HG03139 (cell line): ENCODE results near the gene EGFLAM.

Source experiments
- ATAC-seq: cut with Tn5 transposase; IDR thresholded peaks from one replicate; pipeline ENCODE4 v1.9.1; 2021; ENCODE audit not compliant: unreplicated experiment

Gene EGFLAM

GRCh38 chr5:38467353-38468040 lies 209.1 kb downstream of the EGFLAM start:
- no peak for ATAC-seq

GRCh38 chr5:38468202-38468673 lies 209.9 kb downstream of the EGFLAM start:
- no peak for ATAC-seq

GRCh38 chr5:38468978-38469706 lies 210.8 kb downstream of the EGFLAM start:
- ATAC-seq, result no peak

- no peak for ATAC-seq
These were observed 211.4 kb downstream of the EGFLAM start for GRCh38 chr5:38469707-38470267.

GRCh38 chr5:38471709-38472108 lies 213.3 kb downstream of the EGFLAM start:
- ATAC-seq, result no peak

DNA sequence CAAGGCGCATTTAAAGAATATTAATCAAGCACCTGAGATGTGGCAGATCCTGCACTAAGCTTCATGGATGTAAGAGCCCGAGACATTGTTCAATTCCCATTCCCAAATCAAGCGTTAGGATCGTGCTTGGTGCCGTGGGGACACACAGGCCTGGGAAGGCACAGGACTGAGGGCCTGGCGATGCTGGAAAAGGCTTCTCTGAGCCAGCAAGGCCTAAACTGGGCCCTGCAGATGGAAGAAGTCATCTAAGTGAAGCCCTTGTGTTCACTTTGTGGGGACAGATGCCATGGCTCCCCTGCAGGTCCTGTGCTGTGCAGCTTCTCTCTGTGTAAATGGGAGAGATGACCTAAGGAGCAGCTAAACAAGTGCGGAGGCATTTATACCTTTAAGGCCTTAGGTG lies 214.2 kb downstream of the EGFLAM start:
- ATAC-seq, result no peak

- no peak for ATAC-seq
These were observed 214.6 kb downstream of the EGFLAM start for GRCh38 chr5:38473008-38473407.

DNA sequence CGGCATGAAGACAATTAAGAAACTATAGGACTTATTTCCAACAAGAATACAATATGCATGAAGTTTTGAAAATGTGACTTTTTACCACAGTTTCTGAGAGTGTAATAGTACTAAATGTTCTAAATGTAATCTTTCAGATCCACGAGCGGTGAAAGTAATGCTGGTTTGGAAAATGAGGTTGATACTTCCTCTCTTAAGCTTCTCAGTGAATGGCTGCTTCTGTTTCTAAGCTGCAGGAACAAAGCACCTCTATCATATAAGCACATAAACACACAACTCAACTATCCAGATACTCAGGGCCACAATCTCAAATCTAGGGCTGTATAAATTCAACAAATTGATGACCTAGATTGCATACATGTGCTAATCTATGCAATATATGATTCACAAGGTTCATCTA lies 219.8 kb downstream of the EGFLAM start:
- ATAC-seq, result no peak

DNA sequence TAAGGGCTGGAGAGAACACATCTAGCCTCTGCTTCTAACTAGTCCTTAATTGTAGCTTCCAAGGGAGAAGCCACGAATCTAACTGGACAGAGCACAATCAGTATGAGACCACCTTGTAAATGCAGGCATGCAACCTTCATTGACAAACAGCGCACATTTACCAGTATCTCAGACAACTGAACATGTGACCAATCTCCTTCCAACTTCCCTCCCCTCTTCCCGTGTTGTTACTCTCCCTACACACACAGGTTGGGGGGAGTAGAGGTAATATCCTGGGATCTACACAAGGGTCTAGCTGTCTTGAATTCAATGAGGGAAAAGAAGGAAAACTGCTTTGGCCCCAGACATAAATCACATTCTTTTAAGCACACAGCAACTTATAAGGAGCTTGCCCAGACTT lies 220.5 kb downstream of the EGFLAM start:
- no peak for ATAC-seq

- no peak for ATAC-seq
These were observed 221.1 kb downstream of the EGFLAM start for GRCh38 chr5:38479315-38479904.

DNA sequence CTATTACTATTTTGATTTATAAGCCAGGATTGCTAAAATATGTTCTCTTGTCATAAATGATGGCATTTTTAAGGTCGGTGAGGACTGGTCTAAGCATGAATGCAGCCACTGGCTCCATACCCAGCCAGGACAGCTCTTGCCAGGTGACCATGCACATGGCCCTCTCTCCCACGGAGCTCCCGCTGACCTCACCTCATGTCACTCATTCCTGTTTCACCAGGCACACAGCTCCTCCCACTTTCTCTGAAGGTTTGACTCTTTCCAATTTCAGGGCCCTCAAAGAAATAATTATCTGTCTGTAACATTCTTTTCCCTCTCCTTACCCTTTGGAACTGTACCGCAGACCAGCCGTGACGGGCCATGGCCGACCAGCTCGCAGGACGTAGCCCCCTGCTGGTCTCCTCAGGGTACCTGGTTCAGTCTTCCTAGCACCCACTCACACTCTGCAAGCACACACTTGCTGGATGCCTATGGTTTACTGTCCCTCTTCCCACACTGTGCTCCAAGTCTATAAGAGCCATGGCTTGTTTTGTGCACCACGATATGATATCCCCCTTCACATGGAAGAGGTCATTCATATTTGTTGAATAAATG lies 225.5 kb downstream of the EGFLAM start:
- ATAC-seq, result no peak

DNA sequence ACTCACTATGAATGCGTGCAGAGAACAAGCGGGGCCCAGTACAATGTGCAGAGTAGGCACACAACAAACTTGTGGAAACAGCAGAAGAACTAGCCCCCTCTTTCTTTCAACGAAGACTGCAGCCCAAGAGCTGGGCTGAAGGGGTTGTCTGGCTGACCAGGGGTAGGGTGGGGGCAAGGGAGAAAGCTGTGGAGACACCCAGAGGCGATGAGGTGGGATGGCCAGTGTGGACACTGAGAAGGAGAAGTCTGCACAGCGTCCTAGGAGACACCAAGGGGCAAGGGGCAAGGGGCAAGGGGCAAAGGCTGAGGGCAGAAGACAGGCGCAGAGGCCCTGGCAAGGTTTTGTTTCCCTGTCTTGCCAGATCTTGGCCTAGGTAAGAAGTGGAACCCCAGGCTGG lies 235.8 kb downstream of the EGFLAM start:
- no peak for ATAC-seq

DNA sequence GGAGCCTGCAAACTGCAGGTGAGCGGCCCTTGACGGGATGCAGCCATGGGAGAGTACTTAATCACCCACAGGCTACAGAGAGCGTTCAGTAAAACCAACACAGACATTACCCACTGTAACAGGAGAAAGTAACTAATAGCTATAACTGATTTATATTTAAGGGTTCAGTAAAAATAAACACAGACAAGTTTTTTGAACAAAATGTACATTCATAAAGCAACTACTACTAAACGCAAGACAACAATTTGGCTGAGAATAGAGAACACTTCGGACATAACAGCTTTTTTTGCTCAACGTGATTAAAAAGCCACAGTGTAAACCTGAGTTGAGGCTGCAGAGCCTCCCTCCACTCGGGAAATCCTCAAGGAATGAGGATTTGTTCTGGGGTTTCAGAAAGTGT lies 236.4 kb downstream of the EGFLAM start:
- ATAC-seq, result no peak

GRCh38 chr5:38497946-38498345 lies 239.6 kb downstream of the EGFLAM start:
- no peak for ATAC-seq

DNA sequence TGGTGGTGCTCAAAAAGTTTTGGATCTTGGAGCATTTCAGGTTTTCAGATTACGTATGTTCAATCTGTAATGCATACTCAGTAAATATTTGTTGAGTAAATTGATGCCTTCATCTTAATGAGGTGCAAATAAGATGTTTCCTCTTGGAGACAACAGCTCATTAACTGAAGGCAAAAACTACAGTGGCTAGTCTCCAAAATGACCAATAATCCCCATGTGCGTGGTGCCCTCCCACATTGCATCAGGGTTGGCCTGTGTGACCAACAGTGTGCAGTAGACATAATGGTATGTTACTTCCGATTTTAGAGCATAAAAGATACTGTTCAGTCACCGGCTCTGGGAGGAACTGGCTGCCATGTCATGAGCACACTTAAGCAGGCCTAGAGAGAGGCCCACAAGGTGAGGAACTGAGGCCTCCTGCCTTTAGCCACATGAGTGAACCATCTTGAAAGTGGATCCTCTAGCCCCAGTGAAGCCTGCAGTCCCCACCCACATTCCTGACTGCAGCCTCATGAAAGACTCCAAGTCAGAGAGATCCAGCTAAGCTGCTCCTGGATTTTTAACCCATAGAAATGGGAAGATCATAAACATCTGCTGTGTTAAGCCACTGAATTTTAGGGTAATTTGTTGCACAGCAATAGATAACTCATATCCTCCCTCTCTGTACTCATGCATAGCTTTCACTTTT lies 242.4 kb downstream of the EGFLAM start:
- ATAC-seq, result no peak

DNA sequence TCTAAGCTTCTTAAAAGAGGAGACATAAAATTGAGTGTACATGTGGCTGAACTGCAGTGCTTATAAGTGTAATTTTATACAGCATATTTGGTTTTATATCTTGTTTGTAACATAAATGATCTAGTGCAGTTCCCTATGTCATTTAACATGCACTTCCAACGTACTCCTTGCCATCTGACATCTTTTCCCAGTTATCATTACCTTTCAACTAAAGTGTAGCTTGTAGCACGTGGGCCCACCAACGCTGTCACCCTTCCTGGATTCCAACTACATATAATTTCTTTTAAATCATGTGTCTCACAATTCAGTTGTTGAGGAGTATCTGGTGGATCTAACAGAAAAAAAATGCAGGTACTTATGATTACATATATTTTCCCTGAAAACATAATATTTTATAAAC lies 247.9 kb downstream of the EGFLAM start:
- ATAC-seq, result no peak

- ATAC-seq, result no peak
These were observed 250.8 kb downstream of the EGFLAM start for GRCh38 chr5:38509185-38509584.
